Measurements from ENCODE around the gene RAD9B. TPM values are rescaled to one million over a fixed set of nuclear protein-coding genes. Genes with fewer than 3 reads are reported as not detected.

Gene RAD9B
- total RNA-seq, 1 donor from 2014 or later = 0.64 TPM

DNA sequence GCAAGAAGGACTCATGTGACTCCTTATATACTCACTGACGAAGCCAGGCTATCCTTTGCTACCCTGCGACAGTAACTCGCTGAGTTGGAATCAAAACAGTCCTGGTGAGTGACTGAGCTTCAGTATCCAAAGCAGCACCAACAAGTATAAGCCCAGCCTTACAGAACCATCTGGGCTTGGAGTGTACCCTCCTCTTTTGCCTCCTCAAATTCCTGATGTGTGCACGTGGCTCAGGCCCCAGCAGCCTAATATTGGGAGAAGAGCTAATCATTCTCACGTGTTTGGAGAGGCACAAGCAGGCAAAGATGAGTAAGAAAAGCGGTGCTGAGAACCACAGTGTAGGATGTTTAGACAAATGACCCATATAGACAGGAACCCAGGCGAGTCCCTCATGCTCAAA lies 46.5 kb downstream of the RAD9B start:
- Mint-ChIP-seq H3K4me3 (ENCODE audit: unreplicated experiment) (no peak overlapping the region), H3K36me3 (ENCODE audit: unreplicated experiment) (peaks cover 7% of the 10 kb centered on the region), H3K9me3 (ENCODE audit: unreplicated experiment) (no peaks in the 10 kb centered on the region), H3K4me1 (ENCODE audit: unreplicated experiment) (peaks cover 41% of the 10 kb centered on the region), H3K27ac (ENCODE audit: unreplicated experiment) (peak overlapping the region; percentile 61), H3K27me3 (ENCODE audit: unreplicated experiment) (no peaks in the 10 kb centered on the region)
- DNase-seq (ENCODE audit: extremely low spot score, unreplicated experiment) = no peak
- TF ChIP-seq, protein P1, sequence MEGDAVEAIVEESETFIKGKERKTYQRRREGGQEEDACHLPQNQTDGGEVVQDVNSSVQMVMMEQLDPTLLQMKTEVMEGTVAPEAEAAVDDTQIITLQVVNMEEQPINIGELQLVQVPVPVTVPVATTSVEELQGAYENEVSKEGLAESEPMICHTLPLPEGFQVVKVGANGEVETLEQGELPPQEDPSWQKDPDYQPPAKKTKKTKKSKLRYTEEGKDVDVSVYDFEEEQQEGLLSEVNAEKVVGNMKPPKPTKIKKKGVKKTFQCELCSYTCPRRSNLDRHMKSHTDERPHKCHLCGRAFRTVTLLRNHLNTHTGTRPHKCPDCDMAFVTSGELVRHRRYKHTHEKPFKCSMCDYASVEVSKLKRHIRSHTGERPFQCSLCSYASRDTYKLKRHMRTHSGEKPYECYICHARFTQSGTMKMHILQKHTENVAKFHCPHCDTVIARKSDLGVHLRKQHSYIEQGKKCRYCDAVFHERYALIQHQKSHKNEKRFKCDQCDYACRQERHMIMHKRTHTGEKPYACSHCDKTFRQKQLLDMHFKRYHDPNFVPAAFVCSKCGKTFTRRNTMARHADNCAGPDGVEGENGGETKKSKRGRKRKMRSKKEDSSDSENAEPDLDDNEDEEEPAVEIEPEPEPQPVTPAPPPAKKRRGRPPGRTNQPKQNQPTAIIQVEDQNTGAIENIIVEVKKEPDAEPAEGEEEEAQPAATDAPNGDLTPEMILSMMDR (IDR thresholded peaks at IDR 0.05) = no peak

GRCh38 chr12:110549716-110550115 lies 47.6 kb downstream of the RAD9B start:
- no peak overlapping the region for H3K4me3 Mint-ChIP-seq (ENCODE audit: unreplicated experiment)
- TF ChIP-seq, protein P1 (IDR thresholded peaks at IDR 0.05) = no peak
- H3K27me3 Mint-ChIP-seq (ENCODE audit: unreplicated experiment) = no peaks in the 10 kb centered on the region
- peak overlapping the region; percentile 31 for H3K27ac Mint-ChIP-seq (ENCODE audit: unreplicated experiment)
- peaks cover 6% of the 10 kb centered on the region for H3K36me3 Mint-ChIP-seq (ENCODE audit: unreplicated experiment)
- no peak for DNase-seq (ENCODE audit: extremely low spot score, unreplicated experiment)
- H3K4me1 Mint-ChIP-seq (ENCODE audit: unreplicated experiment) = peaks cover 37% of the 10 kb centered on the region
- no peaks in the 10 kb centered on the region for H3K9me3 Mint-ChIP-seq (ENCODE audit: unreplicated experiment)

DNA sequence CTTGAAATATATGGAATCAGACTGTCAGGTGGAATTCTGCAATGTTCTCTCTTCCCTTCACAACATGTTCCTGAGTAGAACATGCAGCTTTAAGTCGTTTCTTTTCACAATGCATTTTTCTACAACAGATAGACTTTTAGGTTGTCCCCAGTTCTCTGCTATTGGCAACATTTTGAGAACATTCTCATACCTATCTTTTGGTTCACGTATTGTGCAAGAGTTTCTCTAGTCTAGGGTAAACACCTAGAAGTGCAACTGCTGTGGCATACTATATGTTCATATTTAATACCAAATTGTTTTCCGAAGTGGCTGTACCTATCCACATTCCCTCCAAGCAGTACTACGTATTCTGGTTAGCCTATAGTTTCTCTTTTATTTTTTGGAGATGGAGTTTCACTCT lies 48.9 kb downstream of the RAD9B start:
- TF ChIP-seq, protein P1 (IDR thresholded peaks at IDR 0.05) = no peak
- no peak overlapping the region for H3K27ac Mint-ChIP-seq (ENCODE audit: unreplicated experiment)
- DNase-seq (ENCODE audit: extremely low spot score, unreplicated experiment) = no peak
- peaks cover 6% of the 10 kb centered on the region for H3K36me3 Mint-ChIP-seq (ENCODE audit: unreplicated experiment)
- H3K4me3 Mint-ChIP-seq (ENCODE audit: unreplicated experiment) = no peak overlapping the region
- no peaks in the 10 kb centered on the region for H3K27me3 Mint-ChIP-seq (ENCODE audit: unreplicated experiment)
- peaks cover 40% of the 10 kb centered on the region for H3K4me1 Mint-ChIP-seq (ENCODE audit: unreplicated experiment)
- no peaks in the 10 kb centered on the region for H3K9me3 Mint-ChIP-seq (ENCODE audit: unreplicated experiment)

Other genes starting within 250 kb of the RAD9B start
- gene ATP2A2, start 221.1 kb upstream of the RAD9B start, total RNA-seq = 183 and 197 TPM in 2 replicates
- 47.9 and 48.8 TPM in 2 replicates for gene ANAPC7, start 98.6 kb upstream of the RAD9B start, total RNA-seq
- gene ARPC3, start 52.0 kb upstream of the RAD9B start, total RNA-seq = 194 and 221 TPM in 2 replicates
- gene GPN3, start 34.1 kb upstream of the RAD9B start, total RNA-seq = 16.4 and 18.9 TPM in 2 replicates
- gene FAM216A, start 33.5 kb upstream of the RAD9B start, total RNA-seq = 8.3 and 8.4 TPM in 2 replicates
- 73.5 and 75.8 TPM in 2 replicates for gene VPS29, start 220 bp upstream of the RAD9B start, total RNA-seq
- gene PPTC7, start 81.0 kb downstream of the RAD9B start, total RNA-seq = 13.3 and 14.4 TPM in 2 replicates
- 49.5 and 51.4 TPM in 2 replicates for gene TCTN1, start 111.8 kb downstream of the RAD9B start, total RNA-seq
- gene HVCN1, start 186.8 kb downstream of the RAD9B start, total RNA-seq = 0.76 and 0.94 TPM in 2 replicates
- gene PPP1CC, start 240.6 kb downstream of the RAD9B start, total RNA-seq = 99.0 and 102 TPM in 2 replicates

Measured in osteocyte (in vitro differentiated cells).